ENCODE measurements around the gene DPM2.
A peak's percentile ranks its signal among the peaks of the same experiment; 100 is the strongest.

The DPM2 gene

DNA sequence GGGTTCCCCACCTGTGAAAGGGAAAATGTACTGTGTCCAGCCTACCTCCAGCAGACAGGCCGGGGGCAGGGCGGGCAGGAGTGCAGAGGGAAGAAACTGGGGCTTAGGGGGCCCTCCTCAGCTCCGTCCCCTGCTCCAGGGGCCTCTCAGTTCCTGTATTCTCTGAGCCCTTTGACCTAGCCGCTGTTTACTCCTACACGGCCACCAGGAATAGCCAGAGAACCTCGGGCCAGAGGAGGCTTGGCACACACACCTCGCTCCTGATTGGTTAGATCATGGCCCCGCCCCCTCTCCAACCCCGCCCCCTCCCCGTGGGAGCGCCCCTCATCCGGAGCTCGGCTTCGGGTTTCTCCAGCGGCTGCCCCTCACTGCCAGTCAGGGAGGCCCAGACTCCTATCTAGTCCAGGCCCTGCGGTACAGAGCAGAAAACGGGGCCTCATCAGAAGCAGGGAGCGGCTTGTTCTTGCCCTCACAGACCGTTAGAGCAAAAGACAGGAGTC is 40.4 kb downstream of the DPM2 start:
- DNase-seq (ENCODE audit: low read depth): peak; percentile 91
- Histone ChIP-seq H3K9ac (ENCODE audit: low read length) (peak overlapping the region; percentile 100), H3K4me1 (ENCODE audit: control insufficient read depth, insufficient read depth, low read length) (peaks cover 39% of the 10 kb centered on the region), H3K27me3 (replicated peaks; ENCODE audit: control insufficient read depth, insufficient read depth, low read length) (no peaks in the 10 kb centered on the region), H3K9me3 (ENCODE audit: control insufficient read depth, low read length) (no peaks in the 10 kb centered on the region), H3K4me3 (ENCODE audit: low read length) (peak overlapping the region; percentile 92), H3K36me3 (ENCODE audit: control insufficient read depth, insufficient read depth, low read length, severe bottlenecking) (peaks cover 42% of the 10 kb centered on the region)

DNA sequence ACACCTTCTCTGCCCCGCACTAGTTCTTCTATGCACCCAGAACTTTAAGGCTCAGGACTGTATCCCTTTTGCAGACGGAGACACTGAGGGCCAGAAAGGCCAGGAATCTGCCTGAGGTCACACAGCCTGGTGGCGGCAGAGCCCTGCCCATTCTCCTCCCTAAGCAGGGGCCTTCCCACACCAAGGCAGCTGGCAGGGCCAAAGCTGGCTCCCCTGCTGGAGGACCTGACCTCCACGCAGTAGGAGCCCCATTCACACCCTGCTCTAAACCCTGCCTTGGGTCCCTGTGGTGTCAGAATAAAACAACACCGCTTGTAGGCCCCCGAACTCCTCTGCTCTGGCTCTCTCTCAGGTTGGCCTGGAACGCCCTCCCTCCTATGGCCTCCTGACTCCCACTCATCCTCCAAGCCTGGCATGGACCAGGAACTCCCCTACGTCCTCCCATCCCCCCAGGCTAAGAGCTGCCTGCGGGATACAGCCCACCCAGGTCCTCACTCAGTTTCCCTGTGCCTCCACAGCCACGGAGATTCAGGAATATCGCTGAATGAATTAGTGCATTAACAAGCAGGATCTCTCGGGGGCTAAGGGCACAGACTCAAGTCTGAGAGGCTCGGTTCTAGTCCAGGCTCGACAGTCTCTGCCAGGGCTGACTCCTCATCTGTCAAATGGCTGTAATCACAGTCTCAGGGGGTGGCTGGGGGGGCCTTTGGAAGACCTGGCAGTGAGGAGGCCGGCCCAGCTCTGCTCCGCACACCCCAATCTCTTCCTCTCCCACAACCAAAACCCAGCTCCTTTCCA is 41.1 kb downstream of the DPM2 start:
- Histone ChIP-seq H3K4me3 (ENCODE audit: low read length) (peak overlapping the region; percentile 81), H3K36me3 (ENCODE audit: control insufficient read depth, insufficient read depth, low read length, severe bottlenecking) (peaks cover 46% of the 10 kb centered on the region), H3K27me3 (replicated peaks; ENCODE audit: control insufficient read depth, insufficient read depth, low read length) (no peaks in the 10 kb centered on the region), H3K9me3 (ENCODE audit: control insufficient read depth, low read length) (no peaks in the 10 kb centered on the region), H3K4me1 (ENCODE audit: control insufficient read depth, insufficient read depth, low read length) (peaks cover 35% of the 10 kb centered on the region), H3K9ac (ENCODE audit: low read length) (peak overlapping the region; percentile 89)
- DNase-seq (ENCODE audit: low read depth): no peak

DNA sequence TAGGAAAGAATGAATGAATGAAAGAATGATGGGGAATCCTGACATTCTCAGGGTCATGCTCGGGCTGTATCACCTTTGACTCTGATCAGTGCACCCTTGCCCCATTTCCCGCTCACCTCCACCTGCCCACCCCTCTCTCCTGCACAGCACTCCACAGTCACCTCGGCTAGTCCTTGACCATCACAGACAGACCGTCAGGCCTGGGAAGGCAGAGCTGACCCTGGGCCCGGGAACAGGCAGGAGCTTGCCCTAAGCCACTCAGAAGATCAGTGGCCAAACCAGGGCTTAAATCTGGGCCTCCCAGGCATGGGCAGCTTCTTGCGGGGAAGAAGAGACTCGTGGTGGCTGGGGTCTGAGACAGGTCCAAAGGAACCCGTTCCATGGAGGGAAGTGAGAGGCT is 41.8 kb downstream of the DPM2 start:
- Histone ChIP-seq H3K4me3 (ENCODE audit: low read length) (peak overlapping the region; percentile 81), H3K36me3 (ENCODE audit: control insufficient read depth, insufficient read depth, low read length, severe bottlenecking) (peaks cover 52% of the 10 kb centered on the region), H3K9ac (ENCODE audit: low read length) (peak overlapping the region; percentile 89), H3K27me3 (replicated peaks; ENCODE audit: control insufficient read depth, insufficient read depth, low read length) (no peaks in the 10 kb centered on the region), H3K9me3 (ENCODE audit: control insufficient read depth, low read length) (no peaks in the 10 kb centered on the region), H3K4me1 (ENCODE audit: control insufficient read depth, insufficient read depth, low read length) (peaks cover 32% of the 10 kb centered on the region)
- no peak for DNase-seq (ENCODE audit: low read depth)

DNA sequence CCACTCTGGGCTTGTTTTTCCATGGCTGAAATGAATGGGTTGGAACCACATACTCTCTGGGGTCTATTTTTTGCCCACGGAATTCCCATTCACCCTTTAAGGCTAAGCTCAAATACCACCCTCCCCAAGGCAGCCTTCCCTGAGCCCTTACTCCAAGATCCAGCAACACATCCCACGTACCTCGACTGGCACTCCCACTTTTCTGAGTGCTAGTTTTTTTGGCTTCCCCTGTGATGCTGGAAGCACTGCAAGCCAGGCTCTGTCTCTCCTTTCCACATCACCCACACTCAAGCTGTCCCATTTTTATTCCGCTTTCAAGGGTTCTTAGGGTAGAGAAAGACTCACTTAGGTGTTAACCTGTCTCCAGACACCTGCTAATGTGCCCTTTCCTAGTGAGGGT is 44.3 kb downstream of the DPM2 start:
- DNase-seq (ENCODE audit: low read depth): no peak
- no peaks in the 10 kb centered on the region for H3K27me3 ChIP-seq (replicated peaks; ENCODE audit: control insufficient read depth, insufficient read depth, low read length)
- peaks cover 75% of the 10 kb centered on the region for H3K36me3 ChIP-seq (ENCODE audit: control insufficient read depth, insufficient read depth, low read length, severe bottlenecking)

DNA sequence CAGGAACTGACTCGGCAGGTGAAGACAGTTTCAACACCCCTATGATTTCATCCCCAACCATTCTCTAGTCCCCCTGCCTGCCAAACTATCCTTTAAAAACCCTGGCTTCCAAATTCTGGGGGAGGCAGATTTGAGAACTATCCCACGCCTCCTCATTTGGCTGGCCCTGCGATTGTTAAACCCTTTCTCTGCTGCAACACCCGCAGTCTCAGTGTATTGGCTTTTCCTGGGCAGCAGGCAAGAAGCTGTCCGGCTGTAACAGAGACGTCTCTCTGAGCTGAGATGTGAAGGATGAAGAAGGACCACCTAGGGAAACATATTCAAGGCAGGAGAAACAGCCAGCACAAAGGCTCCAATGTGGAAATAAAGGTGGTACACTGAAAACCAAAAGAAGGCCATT is 44.8 kb downstream of the DPM2 start:
- Histone ChIP-seq H3K9me3 (ENCODE audit: control insufficient read depth, low read length) (no peaks in the 10 kb centered on the region), H3K9ac (ENCODE audit: low read length) (no peak overlapping the region), H3K36me3 (ENCODE audit: control insufficient read depth, insufficient read depth, low read length, severe bottlenecking) (peaks cover 78% of the 10 kb centered on the region), H3K27me3 (replicated peaks; ENCODE audit: control insufficient read depth, insufficient read depth, low read length) (no peaks in the 10 kb centered on the region), H3K4me1 (ENCODE audit: control insufficient read depth, insufficient read depth, low read length) (peaks cover 23% of the 10 kb centered on the region), H3K4me3 (ENCODE audit: low read length) (no peak overlapping the region)
- no peak for DNase-seq (ENCODE audit: low read depth)

More for the DNA sequence above, 44.3 kb downstream of the DPM2 start:
- Histone ChIP-seq H3K9ac (ENCODE audit: low read length) (no peak overlapping the region), H3K9me3 (ENCODE audit: control insufficient read depth, low read length) (no peaks in the 10 kb centered on the region), H3K4me3 (ENCODE audit: low read length) (no peak overlapping the region), H3K4me1 (ENCODE audit: control insufficient read depth, insufficient read depth, low read length) (peaks cover 25% of the 10 kb centered on the region)

DNA sequence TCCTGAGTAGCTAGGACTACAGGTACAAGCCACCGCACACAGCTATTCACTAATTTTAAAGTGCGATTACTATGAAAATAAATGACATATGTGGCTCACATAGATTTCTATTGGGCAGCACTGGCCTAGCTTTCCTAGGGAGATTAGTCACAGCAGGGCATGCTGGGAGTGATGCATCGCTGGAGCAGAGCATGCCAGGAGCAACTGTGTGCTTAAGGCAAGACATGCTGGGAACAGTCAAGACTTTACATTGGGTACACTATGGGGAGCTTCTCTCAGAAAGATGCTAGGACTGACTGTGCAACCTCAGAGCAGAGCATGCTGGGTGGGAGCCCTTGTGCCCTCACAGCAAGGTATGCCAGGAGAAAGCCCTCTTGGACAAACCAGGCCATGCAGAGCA is 47.6 kb downstream of the DPM2 start:
- H3K9me3 ChIP-seq (ENCODE audit: control insufficient read depth, low read length): no peaks in the 10 kb centered on the region
- H3K36me3 ChIP-seq (ENCODE audit: control insufficient read depth, insufficient read depth, low read length, severe bottlenecking): peaks cover 91% of the 10 kb centered on the region
- H3K4me3 ChIP-seq (ENCODE audit: low read length): no peak overlapping the region
- DNase-seq (ENCODE audit: low read depth): no peak
- H3K9ac ChIP-seq (ENCODE audit: low read length): no peak overlapping the region
- peaks cover 3% of the 10 kb centered on the region for H3K4me1 ChIP-seq (ENCODE audit: control insufficient read depth, insufficient read depth, low read length)
- H3K27me3 ChIP-seq (replicated peaks; ENCODE audit: control insufficient read depth, insufficient read depth, low read length): no peaks in the 10 kb centered on the region

DNA sequence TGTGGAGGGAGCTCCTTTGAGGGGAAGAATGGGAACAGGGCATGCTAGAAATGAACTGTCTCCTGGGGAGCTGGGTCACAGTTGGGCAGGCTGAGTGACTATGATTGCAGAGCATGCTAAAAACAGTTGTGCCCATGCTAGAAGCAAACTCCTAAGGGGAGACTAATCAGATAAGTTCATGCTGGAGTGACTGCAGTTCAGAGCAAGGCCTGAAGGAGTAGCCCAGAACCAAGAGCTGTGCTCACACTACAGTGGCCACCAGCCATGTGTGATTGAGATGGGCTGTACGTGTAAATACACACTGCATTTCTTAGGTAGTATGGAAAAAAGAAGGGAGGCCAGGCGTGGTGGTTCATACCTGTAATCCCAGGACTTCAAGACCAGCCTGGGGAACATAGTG is 49.9 kb downstream of the DPM2 start:
- Histone ChIP-seq H3K4me1 (ENCODE audit: control insufficient read depth, insufficient read depth, low read length) (peaks cover 8% of the 10 kb centered on the region), H3K9me3 (ENCODE audit: control insufficient read depth, low read length) (no peaks in the 10 kb centered on the region), H3K9ac (ENCODE audit: low read length) (no peak overlapping the region), H3K27me3 (replicated peaks; ENCODE audit: control insufficient read depth, insufficient read depth, low read length) (no peaks in the 10 kb centered on the region), H3K4me3 (ENCODE audit: low read length) (no peak overlapping the region), H3K36me3 (ENCODE audit: control insufficient read depth, insufficient read depth, low read length, severe bottlenecking) (peaks cover 81% of the 10 kb centered on the region)
- no peak for DNase-seq (ENCODE audit: low read depth)

DNA sequence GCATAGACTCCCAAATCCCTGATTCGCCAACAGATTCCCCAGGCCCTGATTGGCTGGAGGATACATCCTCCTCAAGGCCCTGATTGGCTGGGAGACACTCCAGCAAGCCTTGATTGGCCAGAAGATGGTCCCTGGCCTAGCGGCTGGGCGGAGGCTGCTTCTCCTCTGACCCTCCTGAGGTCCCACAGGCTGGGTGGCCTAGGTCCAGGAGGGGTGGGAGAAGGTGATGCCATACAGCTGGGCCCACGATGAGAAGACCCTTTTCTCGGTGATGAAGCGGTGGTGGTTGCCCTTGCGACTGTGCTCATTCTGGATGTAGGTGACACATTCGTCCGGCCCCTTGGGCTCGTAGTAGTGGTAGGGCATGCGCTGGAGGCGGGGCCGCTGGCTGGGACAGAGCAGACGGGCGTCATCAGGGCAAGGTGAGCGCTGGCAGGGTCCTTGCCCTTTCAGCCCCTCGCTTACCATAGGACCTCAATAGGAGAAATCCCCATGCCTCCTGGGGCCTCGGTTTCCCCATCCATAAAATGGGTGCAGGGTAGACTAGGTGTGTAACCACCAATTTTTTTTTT is 51.2 kb downstream of the DPM2 start:
- H3K4me3 ChIP-seq (ENCODE audit: low read length): no peak overlapping the region
- no peaks in the 10 kb centered on the region for H3K27me3 ChIP-seq (replicated peaks; ENCODE audit: control insufficient read depth, insufficient read depth, low read length)
- H3K9me3 ChIP-seq (ENCODE audit: control insufficient read depth, low read length): no peaks in the 10 kb centered on the region
- DNase-seq (ENCODE audit: low read depth): no peak
- peaks cover 8% of the 10 kb centered on the region for H3K4me1 ChIP-seq (ENCODE audit: control insufficient read depth, insufficient read depth, low read length)
- H3K36me3 ChIP-seq (ENCODE audit: control insufficient read depth, insufficient read depth, low read length, severe bottlenecking): peaks cover 74% of the 10 kb centered on the region
- H3K9ac ChIP-seq (ENCODE audit: low read length): peak overlapping the region; percentile 9

DNA sequence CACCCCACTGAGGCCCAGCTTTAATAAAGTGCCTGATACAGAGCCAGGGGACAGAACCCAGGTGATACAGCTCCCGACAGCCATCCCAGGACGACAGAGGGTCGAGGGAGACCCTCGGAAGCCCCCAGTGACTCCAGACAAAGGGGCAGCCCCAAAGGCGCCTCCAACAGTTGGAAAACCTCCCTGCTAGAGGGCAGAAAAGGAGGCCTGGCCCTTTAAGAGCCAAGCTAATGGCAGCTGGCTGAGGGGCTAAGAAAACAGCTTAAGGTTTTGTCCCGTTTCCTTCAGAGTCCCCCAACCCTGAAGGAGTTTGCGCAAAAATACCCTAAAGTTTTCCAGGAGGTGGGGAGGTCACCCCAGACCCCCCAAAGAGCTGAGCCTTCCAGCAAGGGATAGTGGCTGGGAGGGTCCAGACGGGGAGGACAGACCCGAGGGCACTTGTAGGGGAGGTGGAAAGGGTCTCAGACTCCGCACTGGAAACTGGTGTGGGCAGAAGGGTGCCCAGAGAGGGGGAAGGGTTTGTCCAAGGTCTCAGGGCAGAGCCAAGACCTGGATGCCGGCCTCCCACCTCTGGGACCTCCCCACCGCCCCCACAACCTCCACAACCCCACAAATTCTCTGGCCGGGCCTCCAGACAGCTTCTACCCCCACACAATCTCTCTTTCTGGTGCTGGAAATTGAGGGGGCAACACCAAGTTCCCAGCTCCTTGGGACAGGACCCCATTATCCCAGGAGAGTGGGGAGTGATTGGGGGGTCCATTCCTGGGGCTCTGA is 52.0 kb downstream of the DPM2 start:
- Histone ChIP-seq H3K4me1 (ENCODE audit: control insufficient read depth, insufficient read depth, low read length) (peaks cover 8% of the 10 kb centered on the region), H3K4me3 (ENCODE audit: low read length) (no peak overlapping the region), H3K9me3 (ENCODE audit: control insufficient read depth, low read length) (no peaks in the 10 kb centered on the region), H3K27me3 (replicated peaks; ENCODE audit: control insufficient read depth, insufficient read depth, low read length) (no peaks in the 10 kb centered on the region), H3K9ac (ENCODE audit: low read length) (peak overlapping the region; percentile 9), H3K36me3 (ENCODE audit: control insufficient read depth, insufficient read depth, low read length, severe bottlenecking) (peaks cover 66% of the 10 kb centered on the region)
- DNase-seq (ENCODE audit: low read depth): no peak
